Right atrium auricular region (tissue), 2 donors: ENCODE data around the gene CCNDBP1. TPM values are rescaled to one million over a fixed set of nuclear protein-coding genes. Genes with fewer than 3 reads are reported as not detected.

Experiments
- DNase-seq: peaks from one replicate; pipeline ENCODE4 v3.0.0-alpha.2; 2019; ENCODE audit warnings: low spot score
- H3K27ac ChIP-seq, 2 donors: fragments of 200-600 bp; sonication (generic); 1 replicate in 1 of 2; 2 replicates in 1 of 2; pipeline ENCODE4 v1.5.1; 2016 to 2019
- H3K27me3 ChIP-seq, 2 donors: fragments of 200-600 bp; sonication (generic); one replicate each; pipeline versions ENCODE4 v1.5.1 to v1.6.0; 2017 to 2019
- H3K36me3 ChIP-seq: fragments of 200-600 bp; sonication (generic); one replicate; pipeline ENCODE4 v1.5.1; 2016
- H3K4me1 ChIP-seq, 2 donors: fragments of 200-600 bp; sonication (generic); one replicate each; pipeline versions ENCODE4 v1.5.1 to v1.6.0; 2017 to 2019
- H3K4me3 ChIP-seq, 2 donors: fragments of 200-600 bp; sonication (generic); 1 replicate in 1 of 2; 2 replicates in 1 of 2; pipeline ENCODE4 v1.5.1; 2017 to 2019; ENCODE audit warnings: mild to moderate bottlenecking in 1 of 2, moderate library complexity in 1 of 2
- H3K9me3 ChIP-seq, 2 donors: fragments of 200-600 bp; sonication (generic); one replicate each; pipeline ENCODE4 v1.5.1; 2019
- total RNA-seq, 2 donors: library from RNA; depleted of rRNA; stranded (reverse); fragments of >200 nt; gene quantifications; one replicate each; pipeline ENCODE4 v1.1.0, GENCODE V29; 2016
- TF ChIP-seq, protein P1 (sequence below), 2 donors: fragments of 200-600 bp; sonication (generic); IDR thresholded peaks; one replicate each; pipeline ENCODE4 v1.5.1; 2019; ENCODE audit warnings: antibody characterized with exemption in 2 of 2

CCNDBP1 gene
- total RNA-seq, 2 donors from 2014 or later = 50.9 to 60.1 TPM

GRCh38 chr15:43199945-43200488 lies 14.8 kb downstream of the CCNDBP1 start:
- peaks cover 9% of the 10 kb centered on the region for H3K36me3 ChIP-seq
- H3K27ac ChIP-seq = no peak overlapping the region

GRCh38 chr15:43204016-43204901 lies 19.1 kb downstream of the CCNDBP1 start:
- Histone ChIP-seq H3K27me3 (no peaks in the 10 kb centered on the region), H3K9me3 (no peaks in the 10 kb centered on the region), H3K27ac (no peak overlapping the region), H3K4me1 (peaks cover 0 to 6% of the 10 kb centered on the region in 2 donors), H3K36me3 (no peaks in the 10 kb centered on the region), H3K4me3 (no peak overlapping the region)
- no peak for DNase-seq
- TF ChIP-seq, protein P1, sequence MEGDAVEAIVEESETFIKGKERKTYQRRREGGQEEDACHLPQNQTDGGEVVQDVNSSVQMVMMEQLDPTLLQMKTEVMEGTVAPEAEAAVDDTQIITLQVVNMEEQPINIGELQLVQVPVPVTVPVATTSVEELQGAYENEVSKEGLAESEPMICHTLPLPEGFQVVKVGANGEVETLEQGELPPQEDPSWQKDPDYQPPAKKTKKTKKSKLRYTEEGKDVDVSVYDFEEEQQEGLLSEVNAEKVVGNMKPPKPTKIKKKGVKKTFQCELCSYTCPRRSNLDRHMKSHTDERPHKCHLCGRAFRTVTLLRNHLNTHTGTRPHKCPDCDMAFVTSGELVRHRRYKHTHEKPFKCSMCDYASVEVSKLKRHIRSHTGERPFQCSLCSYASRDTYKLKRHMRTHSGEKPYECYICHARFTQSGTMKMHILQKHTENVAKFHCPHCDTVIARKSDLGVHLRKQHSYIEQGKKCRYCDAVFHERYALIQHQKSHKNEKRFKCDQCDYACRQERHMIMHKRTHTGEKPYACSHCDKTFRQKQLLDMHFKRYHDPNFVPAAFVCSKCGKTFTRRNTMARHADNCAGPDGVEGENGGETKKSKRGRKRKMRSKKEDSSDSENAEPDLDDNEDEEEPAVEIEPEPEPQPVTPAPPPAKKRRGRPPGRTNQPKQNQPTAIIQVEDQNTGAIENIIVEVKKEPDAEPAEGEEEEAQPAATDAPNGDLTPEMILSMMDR (IDR thresholded peaks at IDR 0.05) = peak; percentile 32 to 69

More at GRCh38 chr15:43199945-43200488, 14.8 kb downstream of the CCNDBP1 start:
- Histone ChIP-seq H3K9me3 (peaks cover 0 to 3% of the 10 kb centered on the region in 2 donors), H3K4me3 (no peak overlapping the region), H3K4me1 (peaks cover 0 to 7% of the 10 kb centered on the region in 2 donors), H3K27me3 (no peaks in the 10 kb centered on the region)
- no peak for DNase-seq
- TF ChIP-seq, protein P1 (IDR thresholded peaks at IDR 0.05) = no peak

DNA sequence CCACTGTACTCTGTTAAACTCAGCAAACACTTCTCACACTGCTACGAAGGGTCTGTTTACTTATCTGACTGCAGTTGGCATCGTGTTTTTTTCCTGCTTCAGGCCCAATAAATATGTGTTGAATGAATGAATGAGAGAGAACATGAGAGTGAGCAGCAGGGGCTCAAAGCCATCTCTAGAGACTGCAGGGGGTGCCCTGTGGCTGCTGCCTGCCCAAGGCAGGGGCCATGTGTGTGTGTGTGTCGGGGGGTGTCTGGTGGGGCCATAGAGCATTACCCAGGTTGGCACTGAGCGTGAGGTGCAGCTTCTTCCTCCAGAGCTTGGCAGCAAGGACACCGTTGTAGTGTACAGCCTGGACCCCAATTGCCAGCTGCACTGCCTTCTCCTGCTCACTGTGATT lies 20.9 kb downstream of the CCNDBP1 start:
- no peak overlapping the region for H3K27ac ChIP-seq
- H3K9me3 ChIP-seq = no peaks in the 10 kb centered on the region
- H3K4me3 ChIP-seq = no peak overlapping the region
- TF ChIP-seq, protein P1 (IDR thresholded peaks at IDR 0.05) = no peak
- DNase-seq = no peak
- no peaks in the 10 kb centered on the region for H3K27me3 ChIP-seq
- H3K4me1 ChIP-seq = peaks cover 0 to 6% of the 10 kb centered on the region in 2 donors
- H3K36me3 ChIP-seq = no peaks in the 10 kb centered on the region

GRCh38 chr15:43207024-43207423 lies 21.8 kb downstream of the CCNDBP1 start:
- H3K4me3 ChIP-seq = no peak overlapping the region
- no peak for DNase-seq
- no peaks in the 10 kb centered on the region for H3K27me3 ChIP-seq
- H3K9me3 ChIP-seq = no peaks in the 10 kb centered on the region
- no peak overlapping the region for H3K27ac ChIP-seq
- peaks cover 0 to 6% of the 10 kb centered on the region in 2 donors for H3K4me1 ChIP-seq
- no peaks in the 10 kb centered on the region for H3K36me3 ChIP-seq
- TF ChIP-seq, protein P1 (IDR thresholded peaks at IDR 0.05) = no peak

DNA sequence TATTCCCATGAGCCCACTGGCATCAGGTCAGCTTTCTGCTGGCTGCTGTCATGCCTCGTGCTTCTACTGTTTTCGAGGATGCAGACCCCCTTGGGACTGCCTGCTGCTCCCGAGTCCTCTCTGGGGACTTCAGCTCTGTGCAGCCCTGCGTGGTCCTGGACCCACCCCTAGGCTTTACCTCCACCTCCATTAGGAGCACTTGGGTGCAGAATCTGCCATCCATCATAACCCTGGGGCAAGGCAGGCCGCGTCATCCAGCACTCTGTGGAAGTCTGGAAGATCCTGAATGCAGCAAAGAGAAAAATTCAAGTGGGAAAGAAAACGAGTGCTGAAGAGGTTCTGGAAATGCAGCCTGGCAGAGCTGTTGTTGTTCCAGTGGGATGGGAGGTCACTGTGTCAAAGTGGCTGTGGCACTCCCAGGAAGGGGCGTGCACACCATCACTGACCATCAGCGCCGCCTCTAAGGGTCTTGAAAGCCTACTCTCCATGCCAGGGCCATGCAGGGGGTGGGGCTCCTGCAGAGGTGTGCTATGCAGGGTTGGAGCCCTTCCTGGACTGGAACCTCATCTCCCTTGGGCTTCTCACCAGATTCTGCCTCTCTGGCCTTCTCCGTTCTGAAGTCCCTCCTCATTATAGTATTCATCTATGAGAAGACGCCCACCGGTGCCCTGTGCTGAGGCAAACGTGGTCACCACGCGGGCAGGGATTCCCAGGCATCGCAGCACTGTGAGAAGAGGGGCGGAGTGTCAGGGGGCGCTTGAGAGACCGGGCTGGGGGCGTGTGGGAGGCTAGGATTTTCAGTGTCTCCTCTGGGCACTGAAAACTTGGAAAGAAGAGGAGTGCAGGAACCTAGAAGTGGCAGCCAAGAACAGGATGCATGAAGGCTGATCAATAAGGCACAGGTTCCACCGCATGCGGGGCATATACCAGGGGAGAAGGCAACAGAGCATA lies 23.1 kb downstream of the CCNDBP1 start:
- DNase-seq = no peak
- H3K27me3 ChIP-seq = no peaks in the 10 kb centered on the region
- H3K9me3 ChIP-seq = no peaks in the 10 kb centered on the region
- H3K4me3 ChIP-seq = no peak overlapping the region
- no peak overlapping the region for H3K27ac ChIP-seq
- peaks cover 0 to 6% of the 10 kb centered on the region in 2 donors for H3K4me1 ChIP-seq
- TF ChIP-seq, protein P1 (IDR thresholded peaks at IDR 0.05) = no peak
- H3K36me3 ChIP-seq = no peaks in the 10 kb centered on the region
